Neuronal stem cell (in vitro differentiated cells): ENCODE results near the gene BCAN.

ENCODE experiments used
- DNase-seq: peaks from one replicate; pipeline ENCODE4 v3.0.0-alpha.2; 2013; ENCODE audit warnings: low spot score
- H2AFZ ChIP-seq: one replicate; pipeline ENCODE4 v1.6.1; 2013; ENCODE audit warnings: mild to moderate bottlenecking, low read length, inconsistent platforms
- H2AK5ac ChIP-seq: 2 replicates; pipeline ENCODE4 v1.6.1; 2013; ENCODE audit warnings: low read depth, mild to moderate bottlenecking, inconsistent platforms, low read length, moderate library complexity, mixed read lengths
- H2BK120ac ChIP-seq: 2 replicates; pipeline ENCODE4 v1.6.1; 2013; ENCODE audit warnings: low read depth, mild to moderate bottlenecking, inconsistent platforms, low read length, moderate library complexity, mixed read lengths
- H2BK12ac ChIP-seq: one replicate; pipeline ENCODE4 v1.6.1; 2013; ENCODE audit warnings: low read length, inconsistent platforms
- H2BK15ac ChIP-seq: 2 replicates; pipeline ENCODE4 v1.6.1; 2013; ENCODE audit warnings: mild to moderate bottlenecking, low read length, inconsistent platforms, mixed read lengths
- H2BK5ac ChIP-seq: one replicate; pipeline ENCODE4 v1.6.1; 2013; ENCODE audit warnings: inconsistent platforms, mild to moderate bottlenecking, low read length, moderate library complexity
- H3K14ac ChIP-seq: one replicate; pipeline ENCODE4 v1.6.1; 2013; ENCODE audit warnings: low read length, inconsistent platforms
- H3K18ac ChIP-seq: 2 replicates; pipeline ENCODE4 v1.6.1; 2013; ENCODE audit warnings: low read length, inconsistent platforms
- H3K23ac ChIP-seq: 2 replicates; pipeline ENCODE4 v1.6.1; 2013; ENCODE audit warnings: low read depth, mild to moderate bottlenecking, mixed read lengths, low read length, inconsistent platforms; ENCODE audit not compliant: poor library complexity
- H3K27ac ChIP-seq: replicated peaks from 3 replicates; pipeline ENCODE4 v1.5.1; 2013; ENCODE audit warnings: low read length, inconsistent platforms
- H3K27me3 ChIP-seq, 3 experiments: 2 replicates each; pipeline ENCODE4 v1.6.1; 2013; ENCODE audit warnings: low read length in 3 of 3, mild to moderate bottlenecking in 2 of 3, inconsistent platforms in 1 of 3, low read depth in 1 of 3, mixed read lengths in 1 of 3, moderate library complexity in 1 of 3; ENCODE audit not compliant: control insufficient read depth in 3 of 3, insufficient read depth in 3 of 3
- H3K36me3 ChIP-seq, 2 donors: replicated peaks in 1 of 2; 2 replicates each; pipeline ENCODE4 v1.6.1; 2013; ENCODE audit warnings: low read length in 2 of 2; ENCODE audit not compliant: control insufficient read depth in 2 of 2, insufficient read depth in 2 of 2
- H3K4ac ChIP-seq: 2 replicates; pipeline ENCODE4 v1.6.1; 2013; ENCODE audit warnings: inconsistent platforms, mild to moderate bottlenecking, low read length, moderate library complexity
- H3K4me1 ChIP-seq, 2 donors: 1 replicate in 1 of 2; 2 replicates in 1 of 2; pipeline ENCODE4 v1.6.1; 2013; ENCODE audit warnings: low read length in 2 of 2, low read depth in 1 of 2; ENCODE audit not compliant: control insufficient read depth in 2 of 2, insufficient read depth in 1 of 2
- H3K4me2 ChIP-seq: one replicate; pipeline ENCODE4 v1.6.1; 2013; ENCODE audit warnings: mild to moderate bottlenecking, low read length, inconsistent platforms; ENCODE audit not compliant: insufficient read depth, poor library complexity, severe bottlenecking
- H3K4me3 ChIP-seq, 2 donors: 2 replicates each; pipeline ENCODE4 v1.5.1; 2013; ENCODE audit warnings: low read length in 2 of 2, mild to moderate bottlenecking in 2 of 2, inconsistent platforms in 1 of 2, moderate library complexity in 1 of 2
- H3K79me1 ChIP-seq: one replicate; pipeline ENCODE4 v1.6.1; 2013; ENCODE audit warnings: low read depth, mild to moderate bottlenecking, inconsistent platforms, low read length, moderate library complexity
- H3K9ac ChIP-seq: one replicate; pipeline ENCODE4 v1.6.1; 2013; ENCODE audit warnings: mild to moderate bottlenecking, low read depth, low read length, inconsistent platforms; ENCODE audit not compliant: poor library complexity
- H3K9me3 ChIP-seq, 2 donors: replicated peaks in 1 of 2; 2 replicates each; pipeline versions ENCODE3 to v1.6.1; 2013; ENCODE audit warnings: low read length in 2 of 2, mild to moderate bottlenecking in 2 of 2, inconsistent platforms in 1 of 2, low read depth in 1 of 2, mixed read lengths in 1 of 2, moderate library complexity in 1 of 2; ENCODE audit not compliant: control insufficient read depth in 2 of 2, insufficient read depth in 1 of 2
- H4K8ac ChIP-seq: one replicate; pipeline ENCODE4 v1.6.1; 2013; ENCODE audit warnings: low read depth, mild to moderate bottlenecking, inconsistent platforms, low read length, moderate library complexity
- H4K91ac ChIP-seq: one replicate; pipeline ENCODE4 v1.6.1; 2013; ENCODE audit warnings: low read length, low read depth, mild to moderate bottlenecking, inconsistent platforms; ENCODE audit not compliant: poor library complexity
- WGBS, 2 donors: extraction: QIAGEN DNeasy Blood & Tissue Kit; methylation state at CpG; one replicate each; pipeline ENCODE4 v1.1.7; 2013; ENCODE audit warnings: missing lambda C conversion rate in 2 of 2, mixed read lengths in 1 of 2; ENCODE audit not compliant: insufficient read length in 2 of 2, insufficient replicate concordance in 1 of 2; ENCODE audit errors: extremely low coverage in 2 of 2; 5-methylcytosine and 5-hydroxymethylcytosine counted together

BCAN gene

GRCh38 chr1:156656806-156657740 is 15.2 kb downstream of the BCAN start:
- peak overlapping the region; percentile 60 for H3K14ac ChIP-seq
- peaks cover 31 to 38% of the 10 kb centered on the region in 2 donors for H3K4me1 ChIP-seq
- no peak overlapping the region for H4K8ac ChIP-seq
- peak overlapping the region; percentile 93 for H2AK5ac ChIP-seq
- H3K36me3 ChIP-seq, result peaks cover 0 to 7% of the 10 kb centered on the region in 2 donors
- no peak for DNase-seq
- peak overlapping the region; percentile 44 for H3K23ac ChIP-seq
- no peak overlapping the region for H2BK12ac ChIP-seq
- H3K4me3 ChIP-seq, result peak overlapping the region; percentile 7 to 63
- H2BK5ac ChIP-seq, result peak overlapping the region; percentile 16
- no peak overlapping the region for H3K4ac ChIP-seq
- no CpG with 5 or more reads among the region's 54 CpGs for WGBS, 2 donors
- peak overlapping the region; percentile 42 for H3K4me2 ChIP-seq
- H2AFZ ChIP-seq, result peak overlapping the region; percentile 58
- peaks cover 5 to 44% (median 23%) of the 10 kb centered on the region in 3 experiments for H3K27me3 ChIP-seq
- H2BK15ac ChIP-seq, result peak overlapping the region; percentile 84
- H3K9ac ChIP-seq, result peak overlapping the region; percentile 78
- H2BK120ac ChIP-seq, result no peak overlapping the region
- peak overlapping the region; percentile 67 for H3K18ac ChIP-seq
- H3K27ac ChIP-seq, result no peak overlapping the region
- H3K79me1 ChIP-seq, result peaks cover 4% of the 10 kb centered on the region
- H3K9me3 ChIP-seq, result no peaks in the 10 kb centered on the region
- H4K91ac ChIP-seq, result peak overlapping the region; percentile 90

GRCh38 chr1:156657741-156658319 is 15.9 kb downstream of the BCAN start:
- no peak overlapping the region for H4K8ac ChIP-seq
- no peak overlapping the region for H3K27ac ChIP-seq
- peak overlapping the region; percentile 59 for H3K18ac ChIP-seq
- H2AK5ac ChIP-seq, result peak overlapping the region; percentile 93
- H2BK120ac ChIP-seq, result no peak overlapping the region
- H3K9ac ChIP-seq, result peak overlapping the region; percentile 51
- no CpG with 5 or more reads among the region's 15 CpGs for WGBS, 2 donors
- H2BK12ac ChIP-seq, result peak overlapping the region; percentile 14
- no peak overlapping the region for H3K14ac ChIP-seq
- H4K91ac ChIP-seq, result no peak overlapping the region
- peak overlapping the region; percentile 77 for H3K23ac ChIP-seq
- H3K9me3 ChIP-seq, result no peaks in the 10 kb centered on the region
- no peak overlapping the region for H2AFZ ChIP-seq
- H2BK5ac ChIP-seq, result peak overlapping the region; percentile 16
- peaks cover 4% of the 10 kb centered on the region for H3K79me1 ChIP-seq
- no peak for DNase-seq
- no peak overlapping the region for H3K4me2 ChIP-seq
- peaks cover 0 to 7% of the 10 kb centered on the region in 2 donors for H3K36me3 ChIP-seq
- H3K4me1 ChIP-seq, result peaks cover 38 to 45% of the 10 kb centered on the region in 2 donors
- H3K4ac ChIP-seq, result no peak overlapping the region
- H3K27me3 ChIP-seq, result peaks cover 5 to 44% (median 23%) of the 10 kb centered on the region in 3 experiments
- peak overlapping the region in 1 of 2 donors; percentile 28 for H3K4me3 ChIP-seq
- H2BK15ac ChIP-seq, result peak overlapping the region; percentile 84

DNA sequence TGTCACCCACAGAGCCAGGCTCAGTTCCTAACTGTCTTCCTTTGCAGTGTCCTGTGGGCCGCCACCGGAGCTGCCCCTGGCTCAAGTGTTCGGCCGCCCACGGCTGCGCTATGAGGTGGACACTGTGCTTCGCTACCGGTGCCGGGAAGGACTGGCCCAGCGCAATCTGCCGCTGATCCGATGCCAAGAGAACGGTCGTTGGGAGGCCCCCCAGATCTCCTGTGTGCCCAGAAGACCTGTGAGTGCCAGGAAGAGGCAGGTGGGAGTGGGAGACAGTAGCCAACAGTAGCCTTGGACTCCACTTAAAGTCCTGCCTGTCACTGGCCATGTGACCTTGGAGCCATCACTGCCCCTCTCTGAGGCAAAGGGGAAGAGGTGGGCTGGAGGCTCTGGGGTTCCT is 16.6 kb downstream of the BCAN start:
- Histone ChIP-seq H3K27ac (no peak overlapping the region), H2BK15ac (peak overlapping the region; percentile 84), H3K36me3 (peaks cover 0 to 7% of the 10 kb centered on the region in 2 donors), H3K9ac (no peak overlapping the region), H2AK5ac (peak overlapping the region; percentile 93), H3K4me2 (no peak overlapping the region), H4K91ac (peak overlapping the region; percentile 17), H3K79me1 (peaks cover 4% of the 10 kb centered on the region), H3K27me3 (peaks cover 5 to 44% (median 23%) of the 10 kb centered on the region in 3 experiments), H2BK12ac (no peak overlapping the region), H3K18ac (no peak overlapping the region), H3K4me3 (no peak overlapping the region), H3K4me1 (peaks cover 44 to 52% of the 10 kb centered on the region in 2 donors), H2AFZ (no peak overlapping the region), H3K14ac (no peak overlapping the region), H2BK5ac (peak overlapping the region; percentile 16), H2BK120ac (no peak overlapping the region), H3K23ac (no peak overlapping the region), H3K4ac (peak overlapping the region; percentile 3), H4K8ac (no peak overlapping the region), H3K9me3 (no peaks in the 10 kb centered on the region)
- DNase-seq, result no peak
- no CpG with 5 or more reads among the region's 14 CpGs for WGBS, 2 donors
